Middle frontal gyrus (tissue), 1 donor: ENCODE results near the gene PTPRM.

ENCODE experiments used
- DNase-seq: peaks from one replicate; pipeline ENCODE4 v3.0.0-alpha.2; 2015; ENCODE audit warnings: low spot score; ENCODE audit errors: extremely low spot score

Gene PTPRM

GRCh38 chr18:7895346-7895745 lies 328.2 kb downstream of the PTPRM start:
- DNase-seq: no peak

- no peak for DNase-seq
Observed at GRCh38 chr18:7896161-7896560, 329.0 kb downstream of the PTPRM start.

- no peak for DNase-seq
Observed at GRCh38 chr18:7896805-7897518, 329.8 kb downstream of the PTPRM start.

GRCh38 chr18:7898181-7898580 lies 331.1 kb downstream of the PTPRM start:
- DNase-seq: no peak

- no peak for DNase-seq
Observed at GRCh38 chr18:7899078-7899477, 332.0 kb downstream of the PTPRM start.

- DNase-seq: no peak
Observed at GRCh38 chr18:7900091-7900490, 333.0 kb downstream of the PTPRM start.

GRCh38 chr18:7901657-7902056 lies 334.5 kb downstream of the PTPRM start:
- no peak for DNase-seq

GRCh38 chr18:7902399-7902839 lies 335.3 kb downstream of the PTPRM start:
- DNase-seq: no peak

- DNase-seq: no peak
Observed at GRCh38 chr18:7904529-7904928, 337.4 kb downstream of the PTPRM start.

GRCh38 chr18:7908681-7909299 lies 341.7 kb downstream of the PTPRM start:
- no peak for DNase-seq

- DNase-seq: no peak
Observed at GRCh38 chr18:7914834-7915670, 347.9 kb downstream of the PTPRM start.

GRCh38 chr18:7918701-7919100 lies 351.6 kb downstream of the PTPRM start:
- no peak for DNase-seq

GRCh38 chr18:7919565-7919964 lies 352.4 kb downstream of the PTPRM start:
- DNase-seq: no peak

GRCh38 chr18:7921938-7922587 lies 354.9 kb downstream of the PTPRM start:
- no peak for DNase-seq

- no peak for DNase-seq
Observed at GRCh38 chr18:7923105-7923504, 356.0 kb downstream of the PTPRM start.

- DNase-seq: no peak
Observed at GRCh38 chr18:7924616-7925015, 357.5 kb downstream of the PTPRM start.

- no peak for DNase-seq
Observed at GRCh38 chr18:7926526-7926925, 359.4 kb downstream of the PTPRM start.

- DNase-seq: no peak
Observed at GRCh38 chr18:7927119-7927518, 360.0 kb downstream of the PTPRM start.

GRCh38 chr18:7931763-7932162 lies 364.6 kb downstream of the PTPRM start:
- no peak for DNase-seq

- no peak for DNase-seq
Observed at GRCh38 chr18:7937268-7937667, 370.2 kb downstream of the PTPRM start.

GRCh38 chr18:7939521-7939920 lies 372.4 kb downstream of the PTPRM start:
- no peak for DNase-seq

- DNase-seq: no peak
Observed at GRCh38 chr18:7940379-7940778, 373.3 kb downstream of the PTPRM start.
